Measurements from ENCODE around the gene KIF1A. TPM values are rescaled to one million over a fixed set of nuclear protein-coding genes. Genes with fewer than 3 reads are reported as not detected.

KIF1A gene
- total RNA-seq, 1 donor = not detected

- DNase-seq (ENCODE audit: insufficient read length, low spot score, missing footprints) = peak; percentile 62
- H3K36me3 ChIP-seq (ENCODE audit: insufficient read depth, low read length) = no peaks in the 10 kb centered on the region
- no peaks in the 10 kb centered on the region for H3K4me1 ChIP-seq (ENCODE audit: insufficient read depth, low read length)
- TF ChIP-seq CTCF (IDR thresholded peaks at IDR 0.05; ENCODE audit: extremely low read depth, low read depth, low read length) = no peak
- no peaks in the 10 kb centered on the region for H3K79me2 ChIP-seq (ENCODE audit: insufficient read depth, low read length)
- no peak overlapping the region for H2AFZ ChIP-seq (ENCODE audit: low read length)
- H3K27ac ChIP-seq (ENCODE audit: low read depth, low read length) = no peak overlapping the region
- no peaks in the 10 kb centered on the region for H4K20me1 ChIP-seq (ENCODE audit: insufficient read depth, low read length)
- no peak overlapping the region for H3K4me3 ChIP-seq (ENCODE audit: insufficient read depth, low read length)
- H3K9me3 ChIP-seq (ENCODE audit: low read depth, low read length) = no peaks in the 10 kb centered on the region
- no peaks in the 10 kb centered on the region for H3K27me3 ChIP-seq (ENCODE audit: insufficient read depth, low read length)
- no peak overlapping the region for H3K4me2 ChIP-seq (ENCODE audit: insufficient read depth, low read length)
Measured at GRCh38 chr2:240783819-240784621, 36.0 kb downstream of the KIF1A start.

GRCh38 chr2:240782886-240783818, 36.9 kb downstream of the KIF1A start:
- no peaks in the 10 kb centered on the region for H3K27me3 ChIP-seq (ENCODE audit: insufficient read depth, low read length)
- H3K4me2 ChIP-seq (ENCODE audit: insufficient read depth, low read length) = no peak overlapping the region
- H3K27ac ChIP-seq (ENCODE audit: low read depth, low read length) = no peak overlapping the region
- H3K9me3 ChIP-seq (ENCODE audit: low read depth, low read length) = no peaks in the 10 kb centered on the region
- no peak for TF ChIP-seq CTCF (IDR thresholded peaks at IDR 0.05; ENCODE audit: extremely low read depth, low read depth, low read length)
- H4K20me1 ChIP-seq (ENCODE audit: insufficient read depth, low read length) = no peaks in the 10 kb centered on the region
- H3K79me2 ChIP-seq (ENCODE audit: insufficient read depth, low read length) = no peaks in the 10 kb centered on the region
- H3K4me3 ChIP-seq (ENCODE audit: insufficient read depth, low read length) = no peak overlapping the region
- DNase-seq (ENCODE audit: insufficient read length, low spot score, missing footprints) = peak; percentile 86
- no peaks in the 10 kb centered on the region for H3K4me1 ChIP-seq (ENCODE audit: insufficient read depth, low read length)
- no peaks in the 10 kb centered on the region for H3K36me3 ChIP-seq (ENCODE audit: insufficient read depth, low read length)
- no peak overlapping the region for H2AFZ ChIP-seq (ENCODE audit: low read length)

- Histone ChIP-seq H2AFZ (ENCODE audit: low read length) (no peak overlapping the region), H3K27me3 (ENCODE audit: insufficient read depth, low read length) (no peaks in the 10 kb centered on the region), H3K4me2 (ENCODE audit: insufficient read depth, low read length) (no peak overlapping the region), H3K36me3 (ENCODE audit: insufficient read depth, low read length) (no peaks in the 10 kb centered on the region), H3K9me3 (ENCODE audit: low read depth, low read length) (no peaks in the 10 kb centered on the region), H3K79me2 (ENCODE audit: insufficient read depth, low read length) (no peaks in the 10 kb centered on the region), H3K4me1 (ENCODE audit: insufficient read depth, low read length) (no peaks in the 10 kb centered on the region), H4K20me1 (ENCODE audit: insufficient read depth, low read length) (no peaks in the 10 kb centered on the region), H3K4me3 (ENCODE audit: insufficient read depth, low read length) (no peak overlapping the region), H3K27ac (ENCODE audit: low read depth, low read length) (no peak overlapping the region)
- TF ChIP-seq CTCF (IDR thresholded peaks at IDR 0.05; ENCODE audit: extremely low read depth, low read depth, low read length) = no peak
- DNase-seq (ENCODE audit: insufficient read length, low spot score, missing footprints) = no peak
Measured at GRCh38 chr2:240782221-240782885, 37.7 kb downstream of the KIF1A start.

Data from osteoblast (primary cell).